Mesothelial cell of epicardium (in vitro differentiated cells): ENCODE results near the gene PID1. TPM values are rescaled to one million over a fixed set of nuclear protein-coding genes. Genes with fewer than 3 reads are reported as not detected.
A peak's percentile ranks its signal among the peaks of the same experiment; 100 is the strongest.

Experiments used
- DNase-seq, 2 experiments: peaks; one replicate each; pipeline ENCODE4 v3.0.0; 2021; ENCODE audit warnings: low spot score in 2 of 2; ENCODE audit not compliant: unreplicated experiment in 2 of 2
- H3K27ac Mint-ChIP-seq: 2 replicates; pipeline ENCODE4 v1.8.0; 2021; ENCODE audit warnings: mixed read lengths
- H3K27me3 Mint-ChIP-seq: 2 replicates; pipeline ENCODE4 v1.8.0; 2021; ENCODE audit warnings: low read depth, mixed read lengths
- H3K36me3 Mint-ChIP-seq: 2 replicates; pipeline ENCODE4 v1.8.0; 2021; ENCODE audit warnings: mixed read lengths
- H3K4me1 Mint-ChIP-seq: 2 replicates; pipeline ENCODE4 v1.8.0; 2021; ENCODE audit warnings: mixed read lengths
- H3K4me3 Mint-ChIP-seq: 2 replicates; pipeline ENCODE4 v1.8.0; 2021; ENCODE audit warnings: mild to moderate bottlenecking, moderate library complexity, mixed read lengths
- H3K9me3 Mint-ChIP-seq: 2 replicates; pipeline ENCODE4 v1.8.0; 2021; ENCODE audit warnings: mixed read lengths
- total RNA-seq: library from RNA; stranded (reverse); gene quantifications from 3 replicates; pipeline ENCODE4 v1.2.1, GENCODE V29; 2021
- TF ChIP-seq, protein P1 (sequence below): fragments of 200-600 bp; sonication (generic); IDR thresholded peaks from one replicate; pipeline ENCODE4 v1.5.0; 2021; ENCODE audit warnings: antibody characterized with exemption; ENCODE audit not compliant: unreplicated experiment

PID1 gene
- total RNA-seq, 1 donor from 2014 or later, result 2.0 TPM

DNA sequence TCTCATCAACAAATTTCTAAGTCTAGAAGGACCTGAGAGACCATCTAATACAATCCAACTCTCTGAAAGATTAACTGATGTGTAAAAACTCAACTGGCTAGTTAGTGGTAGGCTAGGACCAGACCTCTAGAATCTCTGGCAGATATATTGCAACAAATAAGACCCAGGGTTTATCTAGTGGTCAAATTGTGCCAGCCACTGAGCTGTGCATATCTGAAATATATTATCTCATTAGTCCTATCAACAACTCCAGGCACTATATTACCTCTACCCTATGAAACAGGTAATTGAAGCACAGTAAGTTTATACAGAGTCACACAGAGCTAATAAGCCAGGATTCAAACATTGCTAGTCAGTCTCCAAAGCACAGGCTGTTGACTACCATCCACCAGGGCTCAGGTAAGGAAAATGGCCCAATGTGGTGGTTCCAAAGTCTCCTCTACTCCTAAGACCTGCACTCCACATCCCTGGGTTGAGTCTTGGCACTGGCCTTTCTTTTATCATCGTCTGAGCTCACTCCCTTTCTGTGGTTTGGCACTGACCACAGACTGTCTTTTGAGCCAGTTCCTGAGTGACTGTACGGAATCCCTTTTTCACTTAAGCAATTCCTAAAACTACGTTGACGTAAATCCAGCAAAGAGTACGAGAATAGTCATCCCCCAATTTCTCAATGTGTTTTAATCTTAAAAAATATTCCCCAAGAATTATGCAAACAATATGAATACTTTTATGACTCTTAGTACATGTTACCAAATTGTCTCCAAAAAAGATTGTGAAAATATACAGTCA lies 11.9 kb upstream of the PID1 start:
- H3K27me3 Mint-ChIP-seq, result peaks cover 3% of the 10 kb centered on the region
- H3K9me3 Mint-ChIP-seq, result peaks cover 7% of the 10 kb centered on the region
- H3K4me3 Mint-ChIP-seq, result no peak overlapping the region
- no peak for DNase-seq
- no peaks in the 10 kb centered on the region for H3K4me1 Mint-ChIP-seq
- no peaks in the 10 kb centered on the region for H3K36me3 Mint-ChIP-seq
- TF ChIP-seq, protein P1, sequence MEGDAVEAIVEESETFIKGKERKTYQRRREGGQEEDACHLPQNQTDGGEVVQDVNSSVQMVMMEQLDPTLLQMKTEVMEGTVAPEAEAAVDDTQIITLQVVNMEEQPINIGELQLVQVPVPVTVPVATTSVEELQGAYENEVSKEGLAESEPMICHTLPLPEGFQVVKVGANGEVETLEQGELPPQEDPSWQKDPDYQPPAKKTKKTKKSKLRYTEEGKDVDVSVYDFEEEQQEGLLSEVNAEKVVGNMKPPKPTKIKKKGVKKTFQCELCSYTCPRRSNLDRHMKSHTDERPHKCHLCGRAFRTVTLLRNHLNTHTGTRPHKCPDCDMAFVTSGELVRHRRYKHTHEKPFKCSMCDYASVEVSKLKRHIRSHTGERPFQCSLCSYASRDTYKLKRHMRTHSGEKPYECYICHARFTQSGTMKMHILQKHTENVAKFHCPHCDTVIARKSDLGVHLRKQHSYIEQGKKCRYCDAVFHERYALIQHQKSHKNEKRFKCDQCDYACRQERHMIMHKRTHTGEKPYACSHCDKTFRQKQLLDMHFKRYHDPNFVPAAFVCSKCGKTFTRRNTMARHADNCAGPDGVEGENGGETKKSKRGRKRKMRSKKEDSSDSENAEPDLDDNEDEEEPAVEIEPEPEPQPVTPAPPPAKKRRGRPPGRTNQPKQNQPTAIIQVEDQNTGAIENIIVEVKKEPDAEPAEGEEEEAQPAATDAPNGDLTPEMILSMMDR, result no peak
- no peak overlapping the region for H3K27ac Mint-ChIP-seq

DNA sequence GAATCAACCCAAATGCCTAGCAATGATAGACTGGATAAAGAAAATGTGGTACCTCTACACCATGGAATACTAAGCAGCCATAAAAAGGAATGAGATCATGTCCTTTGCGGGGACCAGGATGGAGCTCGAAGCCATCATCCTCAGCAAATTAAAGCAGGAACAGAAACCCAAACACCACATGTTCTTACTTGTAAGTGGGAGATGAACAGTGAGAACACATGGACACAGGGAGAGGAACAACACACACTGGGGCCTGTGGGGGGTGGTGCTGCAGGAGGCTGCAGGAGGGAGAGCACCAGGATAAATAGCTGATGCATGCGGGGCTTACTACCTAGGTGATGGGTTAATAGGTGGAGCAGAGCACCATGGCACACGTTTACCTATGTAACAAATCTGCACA lies 8.4 kb upstream of the PID1 start:
- Mint-ChIP-seq H3K4me3 (no peak overlapping the region), H3K36me3 (no peaks in the 10 kb centered on the region), H3K4me1 (no peaks in the 10 kb centered on the region), H3K27ac (no peak overlapping the region), H3K9me3 (no peaks in the 10 kb centered on the region), H3K27me3 (peaks cover 25% of the 10 kb centered on the region)
- DNase-seq, result no peak
- TF ChIP-seq, protein P1, result no peak

DNA sequence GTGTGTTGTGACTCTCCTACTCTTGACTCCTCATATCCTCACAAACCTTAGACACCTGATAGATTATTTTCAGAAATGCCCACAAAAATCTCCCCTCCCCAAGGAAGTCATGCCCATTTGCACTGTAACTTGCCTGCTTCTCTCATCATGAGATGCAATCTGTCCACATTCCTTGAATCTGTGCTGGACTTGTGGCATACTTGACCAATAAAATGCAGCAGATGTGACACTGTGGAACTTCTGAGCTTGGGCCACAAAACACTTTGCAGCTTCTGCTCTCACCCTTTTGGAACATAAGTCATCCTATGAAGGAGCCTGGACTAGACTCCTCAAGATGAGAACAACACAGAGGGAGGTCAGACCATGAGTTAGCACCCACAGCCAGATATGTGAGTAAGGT lies 4.4 kb upstream of the PID1 start:
- H3K4me1 Mint-ChIP-seq, result peaks cover 3% of the 10 kb centered on the region
- H3K9me3 Mint-ChIP-seq, result no peaks in the 10 kb centered on the region
- TF ChIP-seq, protein P1, result no peak
- peaks cover 51% of the 10 kb centered on the region for H3K27me3 Mint-ChIP-seq
- no peak for DNase-seq
- H3K36me3 Mint-ChIP-seq, result no peaks in the 10 kb centered on the region
- H3K27ac Mint-ChIP-seq, result no peak overlapping the region
- no peak overlapping the region for H3K4me3 Mint-ChIP-seq

DNA sequence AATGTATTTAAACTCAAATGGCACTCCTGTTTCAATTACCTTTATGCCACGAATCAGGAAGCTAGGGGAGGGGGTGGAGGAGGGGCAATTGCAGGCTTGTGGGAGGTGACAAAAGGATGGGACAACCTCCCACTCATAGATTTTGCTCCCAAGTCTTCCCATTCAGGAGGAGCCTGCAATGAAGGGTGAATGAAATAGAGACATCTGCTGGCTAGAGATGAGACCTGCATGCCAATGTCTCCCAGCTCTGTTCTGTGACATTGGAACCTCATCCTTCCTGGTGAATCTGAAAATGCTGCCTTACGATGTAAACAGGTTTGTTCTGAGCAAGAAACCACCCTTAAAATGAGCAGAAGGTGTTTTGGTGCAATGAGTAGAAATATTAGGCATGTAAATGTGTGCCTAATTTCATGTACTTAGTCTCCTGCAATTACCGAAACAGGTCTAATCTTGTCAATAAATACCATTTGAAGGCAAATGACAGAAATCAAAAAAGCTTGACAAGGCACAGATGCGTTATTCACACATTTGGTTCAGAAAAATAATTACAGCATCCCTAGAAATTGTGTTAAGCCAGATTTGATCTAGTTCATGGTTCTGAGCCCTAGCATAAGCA lies 2.7 kb upstream of the PID1 start:
- H3K27me3 Mint-ChIP-seq, result peaks cover 68% of the 10 kb centered on the region
- peak overlapping the region; percentile 36 for H3K4me3 Mint-ChIP-seq
- TF ChIP-seq, protein P1, result peak; percentile 40
- no peaks in the 10 kb centered on the region for H3K9me3 Mint-ChIP-seq
- peak in 1 of 2 experiments; percentile 42 for DNase-seq
- peaks cover 3% of the 10 kb centered on the region for H3K4me1 Mint-ChIP-seq
- no peaks in the 10 kb centered on the region for H3K36me3 Mint-ChIP-seq
- H3K27ac Mint-ChIP-seq, result no peak overlapping the region

DNA sequence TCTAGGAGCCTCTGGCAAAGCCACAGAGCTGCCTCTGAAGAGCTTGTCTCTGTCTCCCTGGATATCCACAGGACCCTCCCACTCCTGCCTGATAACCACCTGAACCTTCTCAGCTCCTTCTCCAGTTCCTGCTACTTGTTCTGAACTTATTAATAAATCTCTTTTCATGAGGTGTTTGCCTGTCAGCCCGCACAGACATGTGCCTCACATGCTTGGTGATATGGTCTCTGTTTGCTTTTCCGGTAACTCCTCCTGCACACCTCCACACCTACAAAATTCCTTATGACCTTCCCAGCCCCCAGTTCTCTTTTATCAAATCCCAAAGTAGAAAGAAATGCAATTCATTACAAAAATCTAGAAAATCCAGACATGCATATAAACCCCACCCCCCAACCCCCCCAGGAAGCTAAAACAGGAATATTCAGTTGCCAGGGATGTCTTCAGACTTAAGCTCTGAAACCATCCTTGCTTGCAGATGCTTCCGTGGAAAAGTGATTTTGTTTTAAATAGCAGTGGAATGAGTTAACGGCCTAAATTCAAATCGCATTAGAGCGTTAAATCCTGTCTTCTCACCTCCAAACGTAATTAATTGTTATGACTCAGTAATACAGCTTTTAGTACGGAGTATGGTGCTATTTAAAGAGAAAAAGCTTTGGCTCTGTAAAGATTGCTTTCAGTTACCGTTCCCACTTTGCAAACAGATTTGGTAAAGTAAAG lies 2.1 kb upstream of the PID1 start:
- no peaks in the 10 kb centered on the region for H3K9me3 Mint-ChIP-seq
- DNase-seq, result no peak
- H3K36me3 Mint-ChIP-seq, result no peaks in the 10 kb centered on the region
- H3K27me3 Mint-ChIP-seq, result peaks cover 73% of the 10 kb centered on the region
- H3K4me1 Mint-ChIP-seq, result peaks cover 3% of the 10 kb centered on the region
- H3K4me3 Mint-ChIP-seq, result peak overlapping the region; percentile 36
- H3K27ac Mint-ChIP-seq, result no peak overlapping the region
- TF ChIP-seq, protein P1, result no peak
